NOMO-1 treated with DMSO at 0.1 percent for 48 hours (cell line): ENCODE measurements around the gene FOSL1.

ENCODE experiments used
- DNase-seq: peaks from one replicate; lab custom pipeline; 2025; ENCODE audit not compliant: unreplicated experiment; lab: John Stamatoyannopoulos, UW

FOSL1 gene

GRCh38 chr11:65865550-65866172 is 34.5 kb downstream of the FOSL1 start:
- DNase-seq = no peak

- DNase-seq = no peak
Observed at GRCh38 chr11:65864706-65865471, 35.3 kb downstream of the FOSL1 start.

DNA sequence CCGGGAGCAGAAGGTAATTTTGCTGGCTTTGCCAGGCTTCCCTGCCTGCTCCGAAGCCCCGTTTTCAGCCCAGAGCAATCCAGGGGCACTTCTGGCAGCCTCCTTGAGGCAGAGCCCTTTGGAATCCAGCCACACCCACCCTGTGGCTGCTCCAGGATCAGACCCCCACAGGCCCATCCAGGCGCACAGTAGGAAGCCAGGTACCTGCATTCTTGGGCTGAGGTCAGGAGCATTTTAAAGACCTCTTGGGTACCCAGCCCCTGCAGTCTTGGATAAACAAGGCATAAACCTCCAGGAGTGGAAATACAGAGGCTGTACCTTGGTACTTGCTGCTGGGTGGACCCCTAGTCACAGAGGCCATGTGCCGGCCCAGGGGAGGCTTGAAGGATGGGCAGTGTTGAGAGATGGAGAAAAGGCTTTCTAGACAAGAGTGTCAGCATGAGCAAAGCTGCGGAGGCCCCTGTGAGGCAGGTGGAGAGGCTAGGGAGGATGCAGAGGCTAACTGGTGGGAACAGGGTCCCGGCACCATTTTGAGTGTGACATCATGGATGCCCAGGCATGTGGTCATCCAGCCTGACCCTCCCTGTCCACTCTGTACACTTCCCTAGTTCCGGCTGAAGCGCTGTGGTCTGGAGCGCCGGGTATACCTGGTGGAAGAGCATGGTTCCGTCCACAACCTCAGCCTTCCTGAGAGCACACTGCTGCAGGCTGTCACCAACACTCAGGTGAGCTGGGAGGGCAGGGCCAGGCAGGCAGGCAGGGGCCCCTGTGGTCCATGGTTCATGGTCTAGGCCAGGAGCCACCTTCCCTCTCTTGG is 36.1 kb downstream of the FOSL1 start:
- DNase-seq = no peak

DNA sequence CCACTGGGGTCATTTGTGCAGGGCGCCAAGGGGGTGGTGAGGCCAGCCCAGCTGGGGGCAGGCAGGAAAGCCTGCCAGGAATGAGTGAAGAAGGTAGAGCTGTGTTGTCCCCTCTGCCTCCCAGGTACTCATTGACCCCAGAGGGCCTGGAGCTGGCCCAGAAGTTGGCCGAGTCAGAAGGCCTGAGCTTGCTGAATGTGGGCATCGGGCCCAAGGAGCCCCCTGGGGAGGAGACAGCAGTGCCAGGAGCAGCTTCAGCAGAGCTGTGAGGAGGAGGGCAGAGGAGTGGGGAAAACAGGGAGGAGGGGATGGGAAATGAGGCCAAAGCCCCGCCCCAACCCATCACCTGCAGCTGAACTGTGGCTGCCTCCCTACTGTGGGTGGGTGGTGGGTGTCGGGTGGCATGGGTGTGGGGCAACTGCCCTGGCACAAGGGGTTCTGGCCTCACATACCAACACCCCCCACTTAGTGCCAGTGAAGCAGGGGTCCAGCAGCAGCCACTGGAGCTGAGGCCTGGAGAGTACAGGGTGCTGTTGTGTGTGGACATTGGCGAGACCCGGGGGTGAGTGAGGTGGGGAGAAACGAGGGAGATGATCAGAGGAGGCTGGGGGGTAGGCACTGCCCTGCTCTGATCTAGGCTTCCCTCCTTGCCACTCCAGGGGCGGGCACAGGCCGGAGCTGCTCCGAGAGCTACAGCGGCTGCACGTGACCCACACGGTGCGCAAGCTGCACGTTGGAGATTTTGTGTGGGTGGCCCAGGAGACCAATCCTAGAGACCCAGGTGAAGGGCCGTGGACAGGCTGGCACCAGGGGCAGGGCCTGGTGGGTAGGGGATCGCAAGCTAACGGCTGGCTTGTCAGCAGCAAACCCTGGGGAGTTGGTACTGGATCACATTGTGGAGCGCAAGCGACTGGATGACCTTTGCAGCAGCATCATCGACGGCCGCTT is 37.0 kb downstream of the FOSL1 start:
- no peak for DNase-seq

GRCh38 chr11:65862191-65862735 is 37.9 kb downstream of the FOSL1 start:
- DNase-seq = no peak

GRCh38 chr11:65861533-65862183 is 38.5 kb downstream of the FOSL1 start:
- no peak for DNase-seq

GRCh38 chr11:65861165-65861505 is 39.1 kb downstream of the FOSL1 start:
- DNase-seq = no peak

- peak; percentile 97 for DNase-seq
Observed at GRCh38 chr11:65860278-65861164, 39.7 kb downstream of the FOSL1 start, which contains the start of gene MUS81. MUS81 (plus strand) TSS chr11:65860433; CDS start chr11:65860754, 321 bp downstream.

DNA sequence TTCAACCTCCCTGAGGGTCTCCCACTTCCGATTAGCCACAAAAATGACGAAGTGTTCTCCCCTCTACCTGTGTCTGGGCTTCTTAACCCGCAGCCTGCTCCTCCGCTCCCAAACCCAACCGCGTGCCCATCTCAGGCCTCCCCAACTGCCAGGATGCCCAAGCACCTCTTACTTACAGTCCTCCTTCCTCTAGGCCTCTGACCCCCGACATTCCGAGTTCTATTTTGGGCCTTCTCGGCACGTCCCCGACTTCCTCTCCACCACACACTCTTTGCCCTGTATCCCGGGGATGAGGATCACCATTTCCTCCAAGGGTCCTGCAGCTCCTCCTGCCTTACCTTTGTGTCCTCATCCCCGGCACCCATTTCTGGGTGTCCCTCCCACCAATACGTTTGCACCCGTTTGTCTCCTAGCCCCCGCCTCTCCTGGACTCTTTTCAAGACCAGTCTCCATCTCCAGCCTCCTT is 40.3 kb downstream of the FOSL1 start:
- peak; percentile 55 for DNase-seq

GRCh38 chr11:65859095-65859811 is 40.9 kb downstream of the FOSL1 start:
- peak; percentile 99 for DNase-seq

GRCh38 chr11:65858681-65859087 is 41.5 kb downstream of the FOSL1 start:
- no peak for DNase-seq

- peak; percentile 97 for DNase-seq
Observed at GRCh38 chr11:65857853-65858680, 42.1 kb downstream of the FOSL1 start, which contains the start of gene CFL1. CFL1 (minus strand) TSS chr11:65858180; CDS start chr11:65858099, 81 bp downstream.

DNA sequence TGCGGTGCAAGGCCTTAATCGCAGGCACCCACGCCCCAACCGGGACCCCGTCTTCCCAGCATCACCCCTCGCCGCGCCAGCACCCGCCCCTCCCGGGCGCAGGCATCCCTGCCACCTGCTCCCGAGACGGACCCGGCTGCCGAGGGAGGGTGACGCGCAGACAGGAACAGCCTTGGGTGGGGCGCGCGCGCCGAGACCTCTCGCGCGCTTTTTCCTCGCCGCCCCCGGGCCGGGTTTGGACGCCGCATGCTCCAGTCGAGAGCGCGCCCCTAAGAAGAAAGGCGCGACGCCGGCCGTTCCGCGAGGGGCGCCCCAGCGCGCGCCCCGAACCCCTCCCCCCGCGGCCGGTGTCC is 42.7 kb downstream of the FOSL1 start:
- DNase-seq = no peak

- DNase-seq = peak; percentile 87
Observed at GRCh38 chr11:65856689-65857499, 43.3 kb downstream of the FOSL1 start.

- DNase-seq = no peak
Observed at GRCh38 chr11:65855927-65856363, 44.2 kb downstream of the FOSL1 start.
